B cell (primary cell): ENCODE measurements around the gene THBS2. TPM values are rescaled to one million over a fixed set of nuclear protein-coding genes. Genes with fewer than 3 reads are reported as not detected.

Source experiments
- ATAC-seq: fragments of 200-7000 bp; cut with Tn5 transposase; one replicate; pipeline ENCODE4 v1.10.0; 2021; ENCODE audit warnings: low read depth, mild to moderate bottlenecking, moderate number of reproducible peaks, moderate library complexity
- CTCF ChIA-PET: fragments of 350-600 bp; sonication (Branson Sonifier 250); formaldehyde crosslinking; loops from one replicate; lab custom pipeline; 2021; ENCODE audit warnings: antibody characterized with exemption, inconsistent platforms; lab: Charles Lee
- POLR2A ChIA-PET: fragments of 350-600 bp; sonication (Branson Sonifier 250); formaldehyde crosslinking; loops from one replicate; lab custom pipeline; 2021; ENCODE audit warnings: antibody characterized with exemption; lab: Charles Lee
- DNase-seq: peaks from one replicate; pipeline ENCODE4 v3.0.0; 2013
- H2AFZ ChIP-seq: 2 replicates; pipeline ENCODE4 v1.6.1; 2012; ENCODE audit warnings: mild to moderate bottlenecking, low read depth, low read length; ENCODE audit not compliant: insufficient read depth, poor library complexity, severe bottlenecking
- H3K27ac ChIP-seq, 2 donors: 1 replicate in 1 of 2; 2 replicates in 1 of 2; pipeline ENCODE4 v1.5.1; 2012 to 2013; ENCODE audit warnings: low read length in 2 of 2, mild to moderate bottlenecking in 2 of 2, moderate library complexity in 1 of 2
- H3K27me3 ChIP-seq, 4 experiments: fragments of 200-600 bp in 1 of 4; sonication (generic) in 1 of 4; replicated peaks in 1 of 4; 1 replicate in 2 of 4; 2 replicates in 2 of 4; pipeline versions ENCODE4 v1.6.1 to v1.7.0; 2013 to 2016; ENCODE audit warnings: low read length in 3 of 4, mild to moderate bottlenecking in 2 of 4, mixed read lengths in 1 of 4, moderate library complexity in 1 of 4; ENCODE audit not compliant: insufficient read depth in 4 of 4, control insufficient read depth in 3 of 4; ENCODE audit errors: control extremely low read depth in 1 of 4
- H3K36me3 ChIP-seq, 2 experiments: replicated peaks in 1 of 2; 1 replicate in 1 of 2; 2 replicates in 1 of 2; pipeline versions ENCODE4 v1.6.1 to v1.7.1; 2013; ENCODE audit warnings: low read length in 1 of 2; ENCODE audit not compliant: insufficient read depth in 2 of 2, control insufficient read depth in 1 of 2; ENCODE audit errors: control extremely low read depth in 1 of 2, extremely low read depth in 1 of 2
- H3K4me1 ChIP-seq, 2 donors: fragments of 200-600 bp in 1 of 2; sonication (generic) in 1 of 2; 1 replicate in 1 of 2; 2 replicates in 1 of 2; pipeline versions ENCODE4 v1.5.1 to v1.6.1; 2013 to 2017; ENCODE audit warnings: low read length in 2 of 2; ENCODE audit not compliant: control insufficient read depth in 2 of 2, insufficient read depth in 2 of 2
- H3K4me2 ChIP-seq: replicated peaks from 2 replicates; pipeline ENCODE3; 2012; ENCODE audit warnings: mild to moderate bottlenecking, low read depth, low read length; ENCODE audit not compliant: poor library complexity, severe bottlenecking
- H3K4me3 ChIP-seq, 5 experiments: fragments of 200-600 bp in 1 of 5; sonication (generic) in 1 of 5; 1 replicate in 3 of 5; 2 replicates in 2 of 5; pipeline versions ENCODE4 v1.5.1 to v1.7.0; 2011 to 2016; ENCODE audit warnings: low read length in 4 of 5, mild to moderate bottlenecking in 4 of 5, low read depth in 2 of 5, control low read depth in 1 of 5, moderate library complexity in 1 of 5; ENCODE audit not compliant: insufficient read depth in 1 of 5; ENCODE audit errors: control extremely low read depth in 1 of 5, extremely low read depth in 1 of 5
- H3K79me2 ChIP-seq: fragments of 200-600 bp; sonication (generic); one replicate; pipeline ENCODE4 v1.6.0; 2016; ENCODE audit warnings: low read length; ENCODE audit not compliant: control insufficient read depth, insufficient read depth
- H3K9ac ChIP-seq: fragments of 200-600 bp; sonication (generic); 2 replicates; pipeline ENCODE4 v1.6.1; 2017; ENCODE audit warnings: mild to moderate bottlenecking, low read length, moderate library complexity
- H3K9me3 ChIP-seq, 3 donors: one replicate each; pipeline versions ENCODE4 v1.6.1 to v1.7.1; 2013; ENCODE audit warnings: low read length in 2 of 3; ENCODE audit not compliant: control insufficient read depth in 2 of 3, insufficient read depth in 1 of 3; ENCODE audit errors: control extremely low read depth in 1 of 3
- H4K20me1 ChIP-seq: 2 replicates; pipeline ENCODE4 v1.6.0; 2012; ENCODE audit warnings: mild to moderate bottlenecking, low read length; ENCODE audit not compliant: insufficient read depth, control insufficient read depth, poor library complexity, severe bottlenecking
- H3K27ac Mint-ChIP-seq: one replicate; pipeline ENCODE4 v1.8.0; 2021; ENCODE audit warnings: mixed read lengths
- H3K27me3 Mint-ChIP-seq: one replicate; pipeline ENCODE4 v1.8.0; 2021; ENCODE audit warnings: mixed read lengths
- H3K4me1 Mint-ChIP-seq: one replicate; pipeline ENCODE4 v1.8.0; 2021; ENCODE audit warnings: mixed read lengths
- H3K4me3 Mint-ChIP-seq: one replicate; pipeline ENCODE4 v1.8.0; 2021; ENCODE audit warnings: mixed read lengths
- H3K9me3 Mint-ChIP-seq: one replicate; pipeline ENCODE4 v1.8.0; 2022; ENCODE audit warnings: mixed read lengths; ENCODE audit not compliant: insufficient read depth
- CTCF ChIP-seq: fragments of 200-600 bp; IDR thresholded peaks from one replicate; pipeline ENCODE4 v1.8.0; 2022; ENCODE audit warnings: antibody characterized with exemption, mild to moderate bottlenecking
- EZH2 ChIP-seq: IDR thresholded peaks from 2 replicates; pipeline ENCODE4 v1.6.1; 2012; ENCODE audit warnings: borderline replicate concordance, low read depth, mild to moderate bottlenecking, moderate library complexity, low read length; ENCODE audit not compliant: insufficient read depth, poor library complexity, severe bottlenecking
- WGBS: methylation state at CpG from one replicate; pipeline ENCODE4 v1.1.5; 2013; ENCODE audit warnings: missing lambda C conversion rate; ENCODE audit not compliant: insufficient coverage; 5-methylcytosine and 5-hydroxymethylcytosine counted together
- intact Hi-C: fragments of 100-400 bp; cut with micrococcal nuclease; formaldehyde crosslinking; loops from one replicate; pipeline ENCODE4 v1.10.0; 2022
- polyA plus RNA-seq: library from polyadenylated mRNA; depleted of rRNA; stranded (reverse); fragments of >200 nt; gene quantifications from 2 replicates; pipeline ENCODE4 v1.2.3, GENCODE V29; 2012
- total RNA-seq, 2 donors: library from RNA; stranded (reverse); fragments of 120-200 nt in 1 of 2; gene quantifications; 1 replicate in 1 of 2; 2 replicates in 1 of 2; pipeline versions ENCODE4 v1.2.3 to v1.2.4, GENCODE V29; 2013 to 2022

The THBS2 gene
- total and polyA plus RNA-seq, 2 donors (not counting 1 experiment from before 2014, with no cell fraction given) = not detected

- Histone ChIP-seq H3K4me3 (no peak overlapping the region), H3K79me2 (no peaks in the 10 kb centered on the region), H3K27me3 (no peaks in the 10 kb centered on the region), H2AFZ (no peak overlapping the region), H3K27ac (no peak overlapping the region), H3K36me3 (no peaks in the 10 kb centered on the region), H3K9ac (no peak overlapping the region), H4K20me1 (no peaks in the 10 kb centered on the region), H3K4me1 (no peaks in the 10 kb centered on the region), H3K4me2 (no peak overlapping the region), H3K9me3 (peaks cover 0 to 2% (median 0%) of the 10 kb centered on the region in 3 donors)
- H3K4me1 Mint-ChIP-seq = no peaks in the 10 kb centered on the region
- DNase-seq = no peak
- H3K27ac Mint-ChIP-seq = no peak overlapping the region
- POLR2A ChIA-PET = no interaction called here
- ATAC-seq = no peak
- 98% methylated on average over 19 of the region's 20 CpGs for WGBS
- TF ChIP-seq EZH2 (no peak), CTCF (no peak)
- H3K4me3 Mint-ChIP-seq = no peak overlapping the region
- peaks cover 4% of the 10 kb centered on the region for H3K9me3 Mint-ChIP-seq
- intact Hi-C loops = no loop called here
- H3K27me3 Mint-ChIP-seq = peaks cover 3% of the 10 kb centered on the region
- CTCF ChIA-PET = no interaction called here
Observed at GRCh38 chr6:169185011-169185521, 68.6 kb downstream of the THBS2 start.

GRCh38 chr6:169184419-169184818, 69.2 kb downstream of the THBS2 start:
- POLR2A ChIA-PET = no interaction called here
- Histone ChIP-seq H3K4me1 (no peaks in the 10 kb centered on the region), H2AFZ (no peak overlapping the region), H3K27me3 (no peaks in the 10 kb centered on the region), H3K4me2 (no peak overlapping the region), H3K79me2 (no peaks in the 10 kb centered on the region), H3K36me3 (no peaks in the 10 kb centered on the region), H4K20me1 (no peaks in the 10 kb centered on the region), H3K9me3 (peaks cover 0 to 2% (median 0%) of the 10 kb centered on the region in 3 donors), H3K4me3 (no peak overlapping the region), H3K9ac (no peak overlapping the region), H3K27ac (no peak overlapping the region)
- Mint-ChIP-seq H3K4me3 (no peak overlapping the region), H3K27ac (no peak overlapping the region), H3K4me1 (no peaks in the 10 kb centered on the region), H3K9me3 (peaks cover 4% of the 10 kb centered on the region), H3K27me3 (peaks cover 4% of the 10 kb centered on the region)
- ATAC-seq (no peak), DNase-seq (no peak)
- intact Hi-C loops = no loop called here
- TF ChIP-seq EZH2 = no peak
- TF ChIP-seq CTCF = no peak
- CTCF ChIA-PET = no interaction called here
- WGBS = no CpG with 5 or more reads among the region's 3 CpGs
